GM04504 (cell line): Measurements from ENCODE around the gene RSU1.

Source experiments
- DNase-seq: peaks from one replicate; pipeline ENCODE4 v3.0.0-alpha.2; 2012; ENCODE audit warnings: low read depth

RSU1 gene

GRCh38 chr10:16674147-16674703, 143.0 kb downstream of the RSU1 start:
- DNase-seq = no peak

GRCh38 chr10:16673443-16673842, 143.8 kb downstream of the RSU1 start:
- DNase-seq = no peak

- DNase-seq = no peak
Measured at GRCh38 chr10:16663444-16663843, 153.8 kb downstream of the RSU1 start.

DNA sequence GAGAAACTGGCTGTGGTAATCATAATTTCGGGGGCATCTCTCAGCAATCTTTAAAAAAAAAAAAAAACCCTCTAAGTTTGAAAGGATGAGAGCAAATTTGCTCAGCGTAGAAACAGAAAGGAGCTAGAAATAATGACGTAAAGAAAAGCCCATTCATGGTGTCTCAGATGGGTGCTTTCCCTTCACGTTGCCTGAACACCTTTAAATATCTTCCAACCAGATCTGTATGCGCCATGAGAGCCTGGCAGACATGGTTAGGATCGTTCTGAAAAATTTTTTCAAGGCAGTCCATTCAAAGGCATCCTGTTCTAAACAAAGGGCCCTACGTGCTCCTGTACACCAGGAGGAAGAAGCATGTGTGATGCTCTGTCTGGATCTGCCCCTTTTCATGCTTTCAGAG, 154.3 kb downstream of the RSU1 start:
- no peak for DNase-seq

GRCh38 chr10:16656895-16657294, 160.3 kb downstream of the RSU1 start:
- DNase-seq = no peak

- DNase-seq = no peak
Measured at GRCh38 chr10:16653224-16653623, 164.0 kb downstream of the RSU1 start.

DNA sequence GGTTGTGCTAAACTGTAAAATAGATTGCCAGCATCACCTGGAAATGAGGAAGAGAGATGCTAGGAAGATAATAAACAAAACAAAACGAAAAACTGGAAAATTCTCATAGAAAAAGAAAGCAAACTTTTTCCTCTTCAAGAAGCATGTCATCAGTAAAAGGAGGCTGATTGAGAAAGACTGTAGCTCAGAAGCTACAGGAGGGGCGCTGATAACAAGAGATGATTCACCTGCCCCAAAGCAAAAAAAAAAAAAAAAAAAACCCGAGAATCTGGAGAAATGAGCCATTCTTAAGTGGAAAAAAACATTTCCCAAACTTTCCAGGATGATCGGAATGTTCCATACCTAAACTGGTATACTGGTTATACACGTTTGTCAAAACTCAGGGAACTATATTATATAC, 165.1 kb downstream of the RSU1 start:
- no peak for DNase-seq

- no peak for DNase-seq
Measured at GRCh38 chr10:16649757-16650156, 167.5 kb downstream of the RSU1 start.

DNA sequence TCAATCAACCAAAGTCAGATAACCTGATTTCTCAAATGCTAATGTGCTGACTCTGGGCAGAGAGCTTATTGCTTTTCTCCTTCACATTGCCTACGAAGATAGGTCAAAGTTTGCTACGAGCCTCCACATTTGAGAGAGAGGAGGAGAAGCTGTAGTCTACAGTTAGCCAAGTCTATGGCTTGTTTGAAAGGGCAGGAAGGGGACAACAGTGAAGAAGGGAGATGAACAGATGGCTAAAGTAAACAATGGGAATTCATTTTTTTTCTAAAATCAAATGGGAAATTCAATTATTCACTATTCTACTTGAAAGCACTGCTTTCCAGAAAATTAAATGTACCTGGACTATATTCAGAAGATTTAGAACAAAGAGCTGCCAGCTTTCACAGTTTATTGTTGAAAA, 168.9 kb downstream of the RSU1 start:
- no peak for DNase-seq

DNA sequence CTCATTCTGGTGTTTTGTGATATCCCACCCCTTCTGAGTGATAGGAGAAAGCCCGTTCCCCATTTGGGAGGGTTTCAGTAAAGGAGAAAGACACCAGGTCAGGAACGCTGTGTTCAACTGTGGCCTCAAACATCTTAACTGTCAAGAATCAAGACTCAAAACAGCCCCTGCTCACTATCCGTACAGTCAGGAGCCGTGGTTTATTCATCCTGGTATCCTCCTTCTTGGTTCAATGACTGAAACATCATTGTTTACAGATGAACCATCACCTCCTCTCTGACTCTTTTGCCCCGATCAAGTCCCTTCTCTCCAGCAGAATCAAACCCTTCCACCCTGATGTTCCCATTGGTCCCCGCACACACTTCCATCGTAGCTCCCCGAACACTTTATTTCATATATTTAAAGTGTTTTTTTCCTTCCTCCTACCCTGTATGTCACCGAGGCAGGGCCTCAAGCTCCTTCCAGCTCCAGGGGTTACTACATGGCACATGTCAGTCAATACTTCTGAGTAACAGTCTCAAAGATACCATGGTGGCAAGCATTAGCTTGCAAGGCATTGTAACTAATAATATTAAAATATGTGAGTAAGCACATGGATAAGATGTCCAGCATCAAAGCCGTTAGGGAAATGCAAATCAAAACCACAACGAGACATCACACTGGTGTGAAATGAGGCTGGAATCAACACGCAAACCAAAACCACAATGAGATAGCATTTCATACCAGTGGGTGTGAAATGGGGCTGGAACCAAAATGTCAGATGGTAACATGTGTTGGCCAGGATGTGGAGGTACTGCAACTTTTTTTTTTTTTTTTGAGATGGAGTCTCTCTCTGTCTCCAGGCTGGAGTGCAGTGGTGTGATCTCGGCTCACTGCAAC, 170.8 kb downstream of the RSU1 start:
- DNase-seq = no peak

- no peak for DNase-seq
Measured at GRCh38 chr10:16644146-16644545, 173.1 kb downstream of the RSU1 start.

DNA sequence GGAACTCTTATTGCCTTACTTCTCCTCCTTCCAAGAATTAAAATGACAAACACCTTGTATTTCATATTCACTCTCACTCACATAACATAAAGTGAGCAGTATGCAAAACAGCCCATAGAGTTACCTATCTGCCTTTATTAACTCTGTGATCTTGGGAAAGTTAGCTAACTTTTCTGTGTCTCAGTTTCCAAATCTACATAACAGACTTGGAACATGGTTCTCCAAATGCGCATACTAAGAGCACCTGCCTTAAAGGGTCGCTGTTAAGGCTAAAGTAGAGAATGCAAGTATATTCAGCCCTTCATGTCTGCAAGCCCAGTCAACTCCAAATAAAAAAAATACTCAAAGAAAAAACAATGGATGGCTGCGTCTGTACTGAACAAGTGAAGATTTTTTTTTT, 173.7 kb downstream of the RSU1 start:
- no peak for DNase-seq

DNA sequence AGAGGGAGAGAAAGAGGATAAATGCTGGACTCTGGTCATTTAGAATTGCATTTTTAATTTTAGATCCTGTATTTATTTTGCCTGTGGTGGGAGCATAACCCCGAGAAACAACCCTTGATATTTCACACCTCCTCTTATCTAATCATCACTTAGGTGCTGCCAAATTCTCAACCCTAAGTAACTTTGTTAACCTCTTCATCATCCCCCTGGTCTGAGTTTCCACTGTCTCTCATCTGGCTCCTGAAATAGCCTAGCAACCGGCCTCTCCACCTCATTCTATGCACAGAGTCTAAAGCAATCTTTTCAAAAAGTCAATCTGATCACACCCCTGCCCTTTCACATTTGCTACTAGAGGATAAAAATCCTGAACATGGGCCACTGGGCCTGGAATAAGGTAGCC, 177.1 kb downstream of the RSU1 start:
- DNase-seq = no peak

GRCh38 chr10:16639471-16639870, 177.8 kb downstream of the RSU1 start:
- no peak for DNase-seq

GRCh38 chr10:16632996-16633395, 184.2 kb downstream of the RSU1 start:
- no peak for DNase-seq

- DNase-seq = no peak
Measured at GRCh38 chr10:16626697-16627096, 190.5 kb downstream of the RSU1 start.

DNA sequence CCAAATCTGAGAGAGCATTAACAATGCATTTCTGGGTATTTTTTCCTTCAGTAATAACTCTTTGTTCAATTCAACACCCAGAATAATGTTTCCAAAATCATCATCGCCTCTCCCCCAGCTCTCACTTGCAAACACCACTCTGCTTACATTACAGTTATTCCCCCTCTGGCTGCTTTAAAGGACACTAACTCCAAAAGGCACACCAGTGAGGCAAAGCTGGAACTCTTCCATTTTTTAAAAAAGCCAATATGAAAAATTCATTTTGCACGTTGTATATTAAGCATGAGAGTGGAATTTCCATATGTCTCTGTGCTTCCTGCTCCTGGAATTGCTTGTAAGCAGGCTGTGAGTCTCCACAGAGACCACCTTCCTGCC, 204.3 kb downstream of the RSU1 start:
- no peak for DNase-seq

DNA sequence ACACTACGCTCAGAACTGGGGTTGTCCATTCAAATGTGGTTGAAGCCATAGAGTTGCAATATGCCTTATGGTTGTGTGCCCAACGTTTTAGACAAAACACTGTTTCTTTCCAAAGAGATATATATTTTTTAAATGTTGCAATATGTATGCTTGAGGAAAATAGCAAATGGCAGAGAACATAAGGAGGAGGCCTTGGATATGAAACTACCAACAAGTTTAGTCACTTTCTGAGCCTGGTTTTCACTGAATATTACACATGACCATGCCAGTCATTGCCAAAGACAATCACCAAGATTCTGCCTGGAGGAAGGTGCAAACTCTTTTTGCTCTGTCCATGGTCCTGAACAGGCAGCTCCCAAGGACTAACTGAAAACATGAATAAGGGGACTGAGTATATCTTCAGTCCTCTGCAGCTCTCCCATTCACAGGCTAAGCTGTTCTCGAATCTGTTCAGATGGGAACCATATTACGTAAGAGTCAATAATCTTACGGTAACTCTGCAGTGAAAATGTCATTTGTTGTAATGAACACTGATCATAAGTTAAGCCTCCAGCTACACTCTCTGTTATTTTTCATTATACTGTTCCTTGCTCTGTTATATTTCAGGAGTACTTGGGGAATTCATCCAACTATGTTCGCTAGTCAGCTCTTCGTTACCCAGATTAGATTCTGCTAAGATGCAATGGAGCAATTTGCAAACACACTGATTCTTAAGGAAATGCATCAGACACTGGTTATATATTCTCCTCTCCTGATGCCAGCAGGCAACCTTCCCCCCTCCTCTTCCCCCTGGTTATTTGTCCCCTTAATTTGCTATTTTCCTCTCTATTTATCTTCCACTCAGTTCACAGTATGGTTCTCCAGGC, 204.9 kb downstream of the RSU1 start:
- peak; percentile 12 for DNase-seq

DNA sequence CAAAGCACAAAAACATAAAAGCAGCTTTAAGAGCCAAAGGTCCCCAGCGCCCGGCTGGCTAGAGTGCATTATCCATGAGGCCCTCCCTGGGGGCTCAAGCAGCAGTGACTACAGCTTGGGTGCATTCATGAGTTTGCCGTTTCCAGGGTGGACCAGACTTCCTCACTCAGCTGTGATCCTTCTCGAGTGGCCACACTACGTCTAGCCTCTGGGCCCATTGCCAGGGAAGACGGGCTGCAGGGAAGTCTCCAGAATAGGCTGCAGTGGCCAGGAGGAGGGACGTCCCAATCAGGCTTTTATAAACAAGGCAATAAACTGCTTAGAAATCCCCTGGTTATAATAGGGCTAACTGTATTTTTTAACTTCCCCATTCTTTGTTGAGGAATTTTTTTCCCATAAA, 206.2 kb downstream of the RSU1 start:
- DNase-seq = no peak

- no peak for DNase-seq
Measured at GRCh38 chr10:16609211-16609610, 208.0 kb downstream of the RSU1 start.

DNA sequence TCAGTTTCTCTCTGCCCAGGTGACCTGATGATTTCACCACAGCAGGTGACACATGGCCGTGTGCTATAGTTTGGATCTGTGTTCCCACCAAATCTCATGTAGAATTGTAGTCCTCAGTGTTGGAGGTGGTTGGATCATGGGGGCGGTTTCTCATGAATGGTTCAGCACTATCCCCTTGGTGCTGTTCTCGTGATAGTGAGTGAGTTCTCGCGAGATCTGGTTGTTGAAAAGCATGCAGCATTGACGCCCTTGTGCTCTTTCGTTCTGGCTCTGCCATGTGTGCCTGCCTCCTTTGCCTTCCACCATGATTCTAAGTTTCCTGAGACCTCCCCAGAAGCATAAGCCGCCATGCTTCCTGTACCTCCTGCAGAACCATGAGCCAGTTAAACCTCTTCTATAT, 210.3 kb downstream of the RSU1 start:
- no peak for DNase-seq

GRCh38 chr10:16606421-16606820, 210.8 kb downstream of the RSU1 start:
- DNase-seq = peak; percentile 18

DNA sequence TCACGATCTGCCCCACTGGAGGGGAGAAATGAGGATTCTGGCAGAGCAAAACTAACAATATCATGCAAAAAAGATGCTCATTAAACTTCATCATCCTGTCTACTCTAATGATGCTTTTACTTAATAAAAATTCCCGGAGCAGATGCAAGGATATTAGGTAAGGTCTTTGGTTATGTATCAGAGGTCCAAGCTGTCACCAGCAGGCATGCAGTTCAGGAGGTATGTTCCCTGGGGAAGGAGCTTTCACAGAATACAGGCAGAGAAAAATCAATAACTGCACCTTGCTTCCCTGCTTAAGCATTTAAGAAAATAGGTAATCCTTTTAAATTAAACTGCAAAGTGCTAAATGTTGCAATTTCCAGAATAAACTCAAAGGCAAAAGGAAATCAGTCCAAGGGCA, 213.9 kb downstream of the RSU1 start:
- DNase-seq = no peak
